Uterus (tissue), 4 donors: ENCODE measurements around the gene PLAGL1. TPM values are rescaled to one million over a fixed set of nuclear protein-coding genes. Genes with fewer than 3 reads are reported as not detected.

Experiments
- DNase-seq, 2 donors: peaks; one replicate each; pipeline ENCODE4 v3.0.0-alpha.2; 2019 to 2020
- H3K27ac ChIP-seq, 2 donors: fragments of 200-600 bp; sonication (generic); 1 replicate in 1 of 2; 2 replicates in 1 of 2; pipeline ENCODE4 v1.5.1; 2016 to 2018
- H3K27me3 ChIP-seq, 2 donors: fragments of 200-600 bp; sonication (generic); one replicate each; pipeline ENCODE4 v1.5.1; 2018 to 2019; ENCODE audit warnings: control low read depth in 1 of 2
- H3K36me3 ChIP-seq, 2 donors: fragments of 200-600 bp; sonication (generic); one replicate each; pipeline ENCODE4 v1.5.1; 2019; ENCODE audit warnings: control low read depth in 1 of 2
- H3K4me1 ChIP-seq, 2 donors: fragments of 200-600 bp; sonication (generic); one replicate each; pipeline ENCODE4 v1.5.1; 2018 to 2019; ENCODE audit warnings: control low read depth in 1 of 2
- H3K4me3 ChIP-seq, 2 donors: fragments of 200-600 bp; sonication (generic); 1 replicate in 1 of 2; 2 replicates in 1 of 2; pipeline ENCODE4 v1.5.1; 2018 to 2019; ENCODE audit warnings: mild to moderate bottlenecking in 1 of 2
- H3K9me3 ChIP-seq, 2 donors: fragments of 200-600 bp; sonication (generic); one replicate each; pipeline ENCODE4 v1.5.1; 2019; ENCODE audit warnings: control low read depth in 1 of 2
- CTCF ChIP-seq, 4 experiments: fragments of 200-600 bp in 2 of 4; fragments of 450-650 bp in 2 of 4; sonication (generic) in 2 of 4; IDR thresholded peaks; one replicate each; pipeline ENCODE4 v1.5.1; 2016 to 2019; ENCODE audit warnings: antibody characterized with exemption in 4 of 4, mild to moderate bottlenecking in 2 of 4, moderate library complexity in 1 of 4
- POLR2A ChIP-seq, 2 donors: fragments of 450-650 bp; IDR thresholded peaks; one replicate each; pipeline ENCODE4 v1.6.1; 2016; ENCODE audit warnings: antibody characterized with exemption in 2 of 2, mild to moderate bottlenecking in 1 of 2, moderate library complexity in 1 of 2
- intact Hi-C: fragments of 100-400 bp; cut with DNase I; formaldehyde crosslinking; loops from one replicate; pipeline ENCODE4 v1.15.1; 2023; ENCODE audit warnings: low total_unique reads
- total RNA-seq, 4 donors: library from RNA; depleted of rRNA in 3 of 4; stranded (reverse); fragments of >200 nt in 3 of 4; gene quantifications; one replicate each; pipeline versions ENCODE4 v1.1.0 to v1.2.4, GENCODE V29; 2014 to 2023
- donor health status: DM: yes; HTN: yes; CAD: no.

PLAGL1 gene
- total RNA-seq, 4 donors from 2014 or later, result 8.7 to 76.9 (median 29.3) TPM

- no peaks in the 10 kb centered on the region for H3K4me1 ChIP-seq
- no peak for DNase-seq
- H3K36me3 ChIP-seq, result no peaks in the 10 kb centered on the region
- H3K4me3 ChIP-seq, result no peak overlapping the region
- no peak for TF ChIP-seq POLR2A (IDR thresholded peaks at IDR 0.05)
- no peak for TF ChIP-seq CTCF (IDR thresholded peaks at IDR 0.05)
- H3K27ac ChIP-seq, result no peak overlapping the region
- intact Hi-C loops, result no loop called here
- no peaks in the 10 kb centered on the region for H3K9me3 ChIP-seq
- no peaks in the 10 kb centered on the region for H3K27me3 ChIP-seq
Measured at GRCh38 chr6:143936778-143937667, 71.0 kb downstream of the PLAGL1 start.

- Histone ChIP-seq H3K4me1 (no peaks in the 10 kb centered on the region), H3K27ac (no peak overlapping the region), H3K4me3 (no peak overlapping the region), H3K27me3 (no peaks in the 10 kb centered on the region), H3K36me3 (no peaks in the 10 kb centered on the region), H3K9me3 (no peaks in the 10 kb centered on the region)
- no peak for DNase-seq
- TF ChIP-seq CTCF (IDR thresholded peaks at IDR 0.05) (no peak), POLR2A (IDR thresholded peaks at IDR 0.05) (no peak)
- intact Hi-C loops, result no loop called here
Measured at GRCh38 chr6:143936347-143936746, 71.7 kb downstream of the PLAGL1 start.

GRCh38 chr6:143934867-143935266, 73.2 kb downstream of the PLAGL1 start:
- Histone ChIP-seq H3K36me3 (no peaks in the 10 kb centered on the region), H3K4me1 (no peaks in the 10 kb centered on the region), H3K4me3 (no peak overlapping the region), H3K9me3 (no peaks in the 10 kb centered on the region), H3K27me3 (no peaks in the 10 kb centered on the region), H3K27ac (no peak overlapping the region)
- intact Hi-C loops, result no loop called here
- no peak for TF ChIP-seq POLR2A (IDR thresholded peaks at IDR 0.05)
- no peak for TF ChIP-seq CTCF (IDR thresholded peaks at IDR 0.05)
- no peak for DNase-seq

- H3K9me3 ChIP-seq, result no peaks in the 10 kb centered on the region
- H3K27me3 ChIP-seq, result no peaks in the 10 kb centered on the region
- no peak overlapping the region for H3K4me3 ChIP-seq
- intact Hi-C loops, result no loop called here
- no peaks in the 10 kb centered on the region for H3K36me3 ChIP-seq
- H3K4me1 ChIP-seq, result no peaks in the 10 kb centered on the region
- no peak for DNase-seq
- TF ChIP-seq POLR2A (IDR thresholded peaks at IDR 0.05), result no peak
- TF ChIP-seq CTCF (IDR thresholded peaks at IDR 0.05), result no peak
- H3K27ac ChIP-seq, result no peak overlapping the region
Measured at GRCh38 chr6:143934331-143934730, 73.7 kb downstream of the PLAGL1 start.

GRCh38 chr6:143929975-143930374, 78.1 kb downstream of the PLAGL1 start:
- no peaks in the 10 kb centered on the region for H3K27me3 ChIP-seq
- TF ChIP-seq CTCF (IDR thresholded peaks at IDR 0.05) (no peak), POLR2A (IDR thresholded peaks at IDR 0.05) (no peak)
- no peak overlapping the region for H3K4me3 ChIP-seq
- DNase-seq, result no peak
- peaks cover 0 to 2% of the 10 kb centered on the region in 2 donors for H3K9me3 ChIP-seq
- H3K36me3 ChIP-seq, result no peaks in the 10 kb centered on the region
- H3K27ac ChIP-seq, result no peak overlapping the region
- no peaks in the 10 kb centered on the region for H3K4me1 ChIP-seq
- intact Hi-C loops, result no loop called here
